Measurements from ENCODE around the gene OR2D3. TPM values are rescaled to one million over a fixed set of nuclear protein-coding genes. Genes with fewer than 3 reads are reported as not detected.

OR2D3 gene, protein sequence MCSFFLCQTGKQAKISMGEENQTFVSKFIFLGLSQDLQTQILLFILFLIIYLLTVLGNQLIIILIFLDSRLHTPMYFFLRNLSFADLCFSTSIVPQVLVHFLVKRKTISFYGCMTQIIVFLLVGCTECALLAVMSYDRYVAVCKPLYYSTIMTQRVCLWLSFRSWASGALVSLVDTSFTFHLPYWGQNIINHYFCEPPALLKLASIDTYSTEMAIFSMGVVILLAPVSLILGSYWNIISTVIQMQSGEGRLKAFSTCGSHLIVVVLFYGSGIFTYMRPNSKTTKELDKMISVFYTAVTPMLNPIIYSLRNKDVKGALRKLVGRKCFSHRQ
- total RNA-seq, result not detected

DNA sequence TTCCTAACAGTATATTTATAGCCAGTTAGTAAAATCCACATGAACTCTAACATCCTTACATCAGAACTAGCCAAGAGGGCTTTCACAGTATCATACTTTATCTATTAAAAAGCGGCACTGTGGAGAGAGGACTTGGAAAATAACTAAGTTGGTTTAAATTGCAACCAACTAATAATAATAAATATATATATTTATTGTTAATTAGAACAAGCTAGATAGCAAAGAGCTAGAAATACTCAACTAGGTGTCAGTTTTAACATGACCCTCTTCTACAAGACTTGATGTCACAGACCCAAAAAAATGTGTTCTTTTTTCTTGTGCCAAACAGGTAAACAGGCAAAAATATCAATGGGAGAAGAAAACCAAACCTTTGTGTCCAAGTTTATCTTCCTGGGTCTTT is at the start of gene OR2D3:
Gene OR2D3, plus strand, starts transcription at position 301 of the 400 bp plus-strand sequence. Its CDS starts 0 bp downstream, at position 301.

DNA sequence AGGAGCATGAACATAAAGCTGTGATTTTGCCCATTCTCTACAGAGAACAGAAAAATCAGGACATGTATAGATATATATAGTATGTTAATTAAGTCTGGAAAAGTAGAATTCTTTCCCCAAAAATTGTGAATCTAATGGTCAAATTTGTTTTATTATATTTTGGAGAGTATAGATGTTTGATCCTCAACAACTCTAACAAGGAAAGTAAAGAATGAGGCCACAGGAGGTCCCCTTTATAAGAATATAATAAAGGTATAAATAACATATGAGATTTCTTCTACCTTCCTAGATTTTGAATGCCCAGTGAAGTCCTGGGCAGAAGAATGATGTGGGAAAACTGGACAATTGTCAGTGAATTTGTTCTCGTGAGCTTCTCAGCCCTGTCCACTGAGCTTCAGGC is 44.5 kb upstream of the OR2D3 start, which contains the start of gene OR10A4:
Gene OR10A4, plus strand, starts transcription at position 301 of the 400 bp plus-strand sequence. Its CDS starts 23 bp downstream, at position 324.

DNA sequence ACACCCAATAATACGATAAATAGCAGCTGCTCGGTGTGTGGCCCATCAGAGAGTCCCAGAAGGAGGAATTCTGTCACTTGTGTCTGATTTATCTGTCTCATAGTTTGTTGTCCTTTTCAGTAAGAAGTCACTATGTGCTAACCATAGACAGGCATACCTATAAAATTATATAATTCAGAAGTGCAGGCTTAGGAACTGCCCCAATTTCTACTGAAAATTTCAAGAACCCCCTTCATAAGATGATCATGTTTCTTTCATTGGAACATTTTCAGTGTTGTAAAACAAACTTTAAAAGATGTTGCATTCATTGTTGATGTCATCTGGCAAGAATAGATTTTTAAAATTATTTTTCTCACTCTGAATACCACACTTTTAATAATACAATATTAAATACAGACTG is 28.4 kb upstream of the OR2D3 start, which contains the start of gene OR2D2:
Gene OR2D2, minus strand, starts transcription at position 101 of the 400 bp plus-strand sequence. Its CDS starts 0 bp downstream, at position 101.

DNA sequence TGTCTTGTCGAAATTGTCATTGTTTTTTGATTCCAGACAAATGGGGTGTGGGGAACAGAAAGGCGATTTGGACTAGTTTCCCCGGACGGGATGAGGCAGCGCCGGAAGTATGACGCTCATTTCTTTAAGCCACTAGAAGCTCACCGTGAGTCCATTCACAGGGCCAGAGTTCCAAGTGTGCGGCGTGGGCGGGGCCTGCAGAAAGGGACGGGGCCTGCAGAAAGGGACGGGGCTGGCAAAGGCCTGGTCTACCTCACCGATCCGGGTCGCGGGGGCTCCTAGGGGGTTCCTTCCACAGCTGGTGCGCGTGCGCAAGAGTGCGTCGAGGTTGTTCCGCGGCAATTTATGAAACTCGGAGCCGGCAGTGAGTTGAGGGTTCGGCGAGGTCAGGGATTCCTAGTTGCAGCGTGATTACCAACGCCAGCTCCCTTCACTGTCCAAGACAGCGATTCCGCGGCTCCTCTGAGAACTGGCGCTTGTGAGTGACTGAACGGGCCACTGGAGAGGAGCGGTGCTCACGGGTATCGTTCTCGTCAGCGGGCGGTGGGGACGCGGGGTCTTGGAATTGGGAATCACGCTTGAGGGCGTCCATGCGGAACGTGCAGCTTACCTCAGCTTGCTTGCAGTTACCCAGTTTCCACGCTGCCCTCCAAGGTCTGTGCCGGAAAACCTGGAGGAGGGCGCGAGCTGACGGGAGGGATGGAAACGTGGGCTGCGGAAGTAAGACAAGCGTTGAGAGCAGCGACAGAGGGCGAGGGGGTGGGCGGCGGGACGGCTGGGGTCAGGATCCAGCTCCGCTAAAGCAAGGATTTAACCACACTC is 5.6 kb downstream of the OR2D3 start, which contains the start of gene ZNF215:
Gene ZNF215, plus strand, starts transcription at position 219 of the 822 bp plus-strand sequence. CDS start 5,847 bp downstream, outside the sequence.

Other genes starting within 250 kb of the OR2D3 start
- 30.1 TPM for gene MRPL17, start 237.7 kb upstream of the OR2D3 start, total RNA-seq
- gene OR2AG2, start 149.0 kb upstream of the OR2D3 start, total RNA-seq, result 0.16 TPM
- gene OR2AG1, start 138.0 kb upstream of the OR2D3 start, total RNA-seq, result not detected
- gene OR6A2, start 121.3 kb upstream of the OR2D3 start, total RNA-seq, result 0.55 TPM
- not detected for gene OR10A5, start 75.3 kb upstream of the OR2D3 start, total RNA-seq
- gene OR10A2, start 57.9 kb upstream of the OR2D3 start, total RNA-seq, result 0.22 TPM
- not detected for gene OR10A4, start 44.4 kb upstream of the OR2D3 start, total RNA-seq
- 0.38 TPM for gene OR2D2, start 28.5 kb upstream of the OR2D3 start, total RNA-seq
- gene ZNF215, start 5.4 kb downstream of the OR2D3 start, total RNA-seq, result 2.1 TPM
- 18.0 TPM for gene ZNF214, start 99.3 kb downstream of the OR2D3 start, total RNA-seq
- 0.88 TPM for gene NLRP14, start 99.5 kb downstream of the OR2D3 start, total RNA-seq
- gene RBMXL2, start 168.0 kb downstream of the OR2D3 start, total RNA-seq, result not detected